HG02973 (cell line): ENCODE measurements around the gene SYS1.

Experiments used
- ATAC-seq: cut with Tn5 transposase; IDR thresholded peaks from one replicate; pipeline ENCODE4 v1.9.1; 2021; ENCODE audit warnings: moderate library complexity; ENCODE audit not compliant: unreplicated experiment

Gene SYS1

DNA sequence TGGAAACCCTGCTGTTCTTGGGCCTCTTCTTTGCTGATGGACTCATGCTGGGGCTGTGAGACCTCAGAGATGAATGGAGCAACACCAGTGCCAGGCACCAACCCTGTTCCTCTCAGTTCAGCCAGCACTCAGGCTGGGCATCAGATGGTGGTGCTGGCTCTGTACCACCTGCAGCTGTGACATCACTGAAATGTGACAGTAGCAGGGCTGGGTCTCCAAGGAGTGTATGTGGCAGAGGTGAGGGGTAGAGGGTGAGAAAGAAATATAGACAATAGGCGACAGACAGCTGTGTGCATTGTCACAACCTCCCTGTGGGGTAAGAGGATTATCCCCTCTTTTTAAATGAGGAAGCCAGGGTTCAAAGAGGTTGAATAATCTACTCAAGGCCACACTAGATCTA is 15.2 kb downstream of the SYS1 start, which contains the start of gene TP53TG5:
TP53TG5 (minus strand) TSS at position 135 of the 400 bp plus-strand sequence; CDS start at position 46, 89 bp downstream.
- ATAC-seq, result no peak

GRCh38 chr20:45387274-45387673 is 24.3 kb downstream of the SYS1 start:
- ATAC-seq, result no peak

GRCh38 chr20:45390931-45391330 is 28.0 kb downstream of the SYS1 start:
- ATAC-seq, result no peak

DNA sequence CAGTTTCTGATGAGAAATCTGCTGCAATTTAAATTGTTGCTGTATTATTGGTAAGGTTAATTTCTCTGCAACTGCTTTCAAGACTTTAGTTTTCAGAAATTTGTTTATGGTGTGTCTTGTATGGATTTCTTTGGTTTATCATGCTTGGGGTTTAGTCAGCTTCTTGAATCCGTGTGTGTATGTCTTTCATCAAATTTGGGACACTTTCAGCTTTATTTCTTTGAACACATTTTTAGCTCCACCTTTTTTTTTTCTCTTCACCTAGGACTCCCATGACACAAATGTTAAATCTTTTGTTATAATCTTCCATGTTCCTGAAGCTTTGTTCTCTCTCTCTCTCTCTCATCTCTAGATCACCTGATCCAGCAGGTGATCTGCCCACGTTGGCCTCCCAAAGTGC is 28.6 kb downstream of the SYS1 start:
- no peak for ATAC-seq

DNA sequence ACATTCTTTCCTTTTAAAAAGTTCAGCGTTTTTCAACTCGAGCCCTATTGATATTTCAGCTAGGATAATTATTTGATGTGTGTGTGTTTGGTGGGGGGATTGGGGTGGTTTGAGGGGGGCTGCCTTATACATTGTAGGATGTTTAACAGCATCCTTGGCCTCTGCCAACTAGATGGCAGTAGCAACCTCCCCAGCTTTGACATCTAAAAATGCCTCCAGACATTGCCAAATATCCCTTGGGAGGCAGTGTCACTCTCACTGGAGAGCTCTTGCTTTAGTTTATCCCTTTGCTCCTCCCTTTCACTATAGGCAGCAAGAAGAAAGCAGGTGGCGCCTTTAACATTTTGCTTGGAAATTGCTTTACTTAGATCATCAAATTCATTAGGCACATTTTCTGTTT is 29.8 kb downstream of the SYS1 start:
- no peak for ATAC-seq

DNA sequence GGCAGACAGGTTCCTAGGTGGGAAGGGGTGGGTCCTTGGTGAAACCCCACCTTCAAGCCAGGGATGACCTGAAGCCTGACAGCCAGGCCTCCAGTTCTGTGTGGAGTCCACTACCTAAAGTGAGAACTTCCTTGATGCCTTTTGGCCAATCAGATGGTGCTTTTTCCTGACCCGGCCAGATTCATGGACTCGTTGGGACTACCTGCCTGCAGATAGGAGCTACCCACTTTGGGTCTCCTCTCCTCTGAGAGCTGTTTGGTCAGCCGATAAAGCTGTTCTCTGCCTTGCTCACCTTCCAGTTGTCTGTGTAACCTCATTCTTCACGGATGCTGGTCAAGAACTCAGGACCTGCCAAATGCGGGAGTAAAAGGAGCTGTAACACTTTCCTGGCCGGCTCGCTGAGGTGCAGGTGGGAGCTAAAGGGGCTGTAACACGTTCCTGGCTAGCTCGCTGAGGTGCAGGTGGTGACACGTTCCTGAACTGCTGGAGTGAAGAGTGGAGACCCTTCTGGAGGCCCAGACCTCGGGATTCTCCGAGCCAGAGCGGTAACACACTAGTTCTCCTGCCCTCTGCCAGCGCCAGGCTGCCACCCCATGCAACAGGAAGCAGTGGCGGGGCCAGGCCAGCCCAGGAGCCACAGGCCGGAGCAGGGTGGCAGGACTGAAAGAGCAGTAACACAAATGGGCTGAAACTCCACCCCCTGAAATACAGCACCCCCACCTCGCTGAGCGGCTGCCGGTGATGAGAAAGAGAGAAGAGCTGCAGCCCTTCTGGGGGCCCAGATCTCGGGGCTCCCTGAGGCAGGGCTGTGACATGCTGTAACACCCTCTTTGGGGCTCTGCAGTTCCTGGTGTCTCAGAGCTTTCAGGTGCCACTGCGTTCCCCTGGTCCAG is 31.5 kb downstream of the SYS1 start:
- ATAC-seq, result no peak

- ATAC-seq, result no peak
Observed at GRCh38 chr20:45395114-45395415, 32.1 kb downstream of the SYS1 start.

DNA sequence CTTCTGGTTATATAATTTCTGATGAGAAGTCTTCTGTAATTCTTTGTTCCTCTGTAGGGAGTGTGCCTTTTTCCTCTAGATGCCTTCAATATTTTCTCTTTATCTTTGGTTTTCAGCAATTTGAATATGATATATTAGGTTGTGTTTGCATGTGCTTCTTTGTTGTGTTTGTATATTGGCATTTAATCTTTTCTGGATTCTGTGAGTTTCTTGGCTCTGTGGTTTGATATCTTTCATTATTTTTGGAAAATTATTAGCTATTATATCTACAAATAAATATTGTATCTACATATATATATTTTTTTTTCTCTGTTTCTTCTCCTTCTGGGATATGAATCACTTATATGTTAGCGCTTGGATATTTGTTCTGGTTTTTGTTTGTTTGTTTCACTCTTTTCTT is 36.1 kb downstream of the SYS1 start:
- ATAC-seq, result no peak

DNA sequence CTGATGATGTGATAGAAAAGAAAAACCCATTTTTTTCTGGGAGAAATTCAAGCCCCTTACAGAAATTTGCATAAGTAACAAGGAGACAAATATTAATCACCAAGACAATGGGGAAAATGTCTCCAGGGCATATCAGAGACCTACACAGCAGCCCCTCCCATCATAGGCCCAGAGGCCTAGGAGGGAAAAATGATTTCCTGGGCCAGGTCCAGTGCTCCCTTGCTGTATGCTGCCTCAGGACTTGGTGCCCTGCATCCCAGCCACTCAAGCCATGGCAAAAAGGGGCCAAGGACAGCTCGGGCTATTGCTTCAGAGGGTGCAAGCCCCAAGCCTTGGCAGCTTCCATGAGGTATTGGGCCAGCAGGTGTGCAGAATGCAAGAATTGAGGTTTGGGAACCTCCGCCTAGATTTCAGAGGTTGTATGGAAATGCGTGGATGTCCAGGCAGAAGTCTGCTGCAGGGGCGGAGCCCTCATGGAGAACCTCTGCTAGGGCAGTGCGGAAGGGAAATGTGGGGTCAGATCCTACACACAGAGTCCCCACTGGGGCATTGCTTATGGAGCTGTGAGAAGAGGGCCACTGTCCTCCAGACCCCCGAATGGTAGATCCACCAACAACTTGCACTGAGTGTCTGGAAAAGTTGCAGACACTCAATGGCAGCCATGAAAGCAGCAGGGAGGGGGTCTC is 37.5 kb downstream of the SYS1 start:
- ATAC-seq, result no peak

DNA sequence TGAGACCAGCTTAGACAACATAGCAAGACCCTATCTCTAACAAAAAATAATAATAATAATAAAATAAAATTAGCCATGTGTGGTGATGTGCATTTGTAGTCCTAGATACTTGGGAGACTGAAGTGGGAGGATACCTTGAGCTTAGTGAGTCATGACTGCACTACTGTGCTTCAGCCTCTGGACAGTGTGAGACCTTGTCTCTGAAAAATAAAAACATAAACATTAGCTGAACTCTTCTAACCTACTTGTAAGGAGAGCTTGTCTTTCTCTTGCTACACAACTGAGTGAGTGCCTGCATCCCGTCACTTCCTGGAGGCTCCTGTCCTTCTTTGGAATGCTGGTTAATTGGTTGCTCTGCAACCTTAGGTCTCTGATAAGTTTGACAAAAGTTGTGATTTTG is 40.0 kb downstream of the SYS1 start:
- no peak for ATAC-seq

DNA sequence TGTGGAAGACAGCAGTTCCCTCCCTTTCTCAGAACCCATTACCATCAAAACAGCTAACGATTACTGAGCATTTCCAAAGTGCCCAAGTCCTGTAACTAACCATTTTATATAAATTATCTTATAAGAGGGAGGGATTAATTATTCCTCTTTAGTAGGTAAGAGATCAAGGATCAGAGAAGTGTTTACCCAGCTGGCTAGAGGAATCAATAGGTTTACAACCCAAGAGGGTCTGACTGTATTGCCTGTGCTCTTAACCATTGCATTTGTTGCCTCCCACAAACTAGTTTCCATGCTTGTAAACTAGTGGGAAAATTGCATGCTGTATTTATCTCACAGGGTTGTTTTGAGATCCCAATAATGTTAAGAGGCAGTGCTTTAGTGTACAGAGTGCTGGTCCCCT is 41.5 kb downstream of the SYS1 start:
- ATAC-seq, result no peak

DNA sequence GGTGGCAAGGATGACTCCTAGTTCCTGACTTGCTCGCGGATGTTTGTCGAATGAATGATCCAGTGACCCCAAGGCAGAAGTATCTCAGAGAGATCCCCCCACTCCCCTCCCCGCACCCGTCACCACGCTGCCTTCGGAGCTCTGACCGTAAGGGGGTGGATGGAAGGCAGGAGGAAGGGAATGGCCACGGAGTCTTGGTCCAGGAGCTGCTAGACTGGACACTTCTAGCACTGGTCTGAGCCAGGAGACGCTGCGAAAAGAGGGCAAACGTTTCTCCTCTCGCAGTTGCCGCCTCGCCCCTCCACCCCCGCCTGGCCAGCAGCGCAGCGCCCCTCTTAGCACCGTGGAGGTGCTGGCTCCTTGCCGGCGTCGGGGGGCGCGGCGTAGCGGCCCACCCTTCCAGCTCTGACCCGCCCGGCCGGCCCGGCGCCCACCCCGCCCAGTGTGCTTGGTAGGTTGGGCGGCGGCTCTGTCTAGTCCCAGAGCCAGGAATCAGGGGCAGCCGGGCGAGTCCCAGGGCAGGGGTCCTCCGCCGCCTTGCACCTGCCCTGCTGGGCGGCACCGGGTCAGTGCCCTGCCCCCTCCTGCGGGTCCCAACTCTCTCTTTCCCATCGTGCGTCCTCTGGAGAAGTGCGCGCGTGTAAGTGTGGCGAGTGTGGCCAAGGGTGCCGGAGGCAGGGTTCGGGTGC is 42.8 kb downstream of the SYS1 start:
- ATAC-seq, result no peak

DNA sequence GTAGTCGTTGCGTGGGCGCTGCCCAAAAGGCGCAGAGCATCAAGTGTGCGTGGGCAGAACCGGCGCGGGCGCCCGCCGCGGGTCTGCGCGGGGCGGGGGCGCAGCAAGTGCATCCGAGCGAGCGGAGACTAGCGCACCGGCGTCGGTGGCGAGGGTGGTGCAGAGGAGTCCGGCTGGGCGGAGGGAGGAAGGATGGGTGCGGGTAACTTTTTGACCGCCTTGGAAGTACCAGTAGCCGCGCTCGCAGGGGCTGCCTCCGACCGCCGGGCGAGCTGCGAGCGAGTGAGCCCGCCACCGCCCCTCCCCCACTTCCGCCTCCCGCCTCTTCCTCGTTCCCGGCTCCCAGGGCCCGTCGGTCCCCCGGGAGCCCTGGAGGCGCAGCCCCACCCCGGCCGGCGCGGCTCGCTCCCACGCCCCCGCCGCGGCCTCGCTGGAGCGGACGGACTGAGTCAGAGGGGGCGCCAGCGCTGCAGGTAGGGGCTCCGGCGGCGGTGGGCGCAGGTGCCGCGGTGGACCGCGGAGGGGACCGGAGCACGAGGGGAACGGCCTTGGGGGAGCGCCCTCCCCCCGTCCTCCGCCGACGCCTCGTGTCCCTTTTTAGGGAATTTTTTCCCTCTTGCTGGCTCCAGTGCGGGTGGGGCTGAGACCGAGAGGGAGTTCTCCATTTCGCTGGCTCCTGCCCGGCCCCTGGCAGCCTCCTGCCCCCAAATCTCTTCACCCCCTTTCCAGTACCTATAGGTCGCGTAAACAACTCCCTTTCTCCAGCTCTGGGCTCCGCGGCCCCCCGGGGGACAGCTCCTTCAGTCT is 43.5 kb downstream of the SYS1 start:
- no peak for ATAC-seq

GRCh38 chr20:45407067-45407745 is 44.2 kb downstream of the SYS1 start:
- ATAC-seq, result no peak

DNA sequence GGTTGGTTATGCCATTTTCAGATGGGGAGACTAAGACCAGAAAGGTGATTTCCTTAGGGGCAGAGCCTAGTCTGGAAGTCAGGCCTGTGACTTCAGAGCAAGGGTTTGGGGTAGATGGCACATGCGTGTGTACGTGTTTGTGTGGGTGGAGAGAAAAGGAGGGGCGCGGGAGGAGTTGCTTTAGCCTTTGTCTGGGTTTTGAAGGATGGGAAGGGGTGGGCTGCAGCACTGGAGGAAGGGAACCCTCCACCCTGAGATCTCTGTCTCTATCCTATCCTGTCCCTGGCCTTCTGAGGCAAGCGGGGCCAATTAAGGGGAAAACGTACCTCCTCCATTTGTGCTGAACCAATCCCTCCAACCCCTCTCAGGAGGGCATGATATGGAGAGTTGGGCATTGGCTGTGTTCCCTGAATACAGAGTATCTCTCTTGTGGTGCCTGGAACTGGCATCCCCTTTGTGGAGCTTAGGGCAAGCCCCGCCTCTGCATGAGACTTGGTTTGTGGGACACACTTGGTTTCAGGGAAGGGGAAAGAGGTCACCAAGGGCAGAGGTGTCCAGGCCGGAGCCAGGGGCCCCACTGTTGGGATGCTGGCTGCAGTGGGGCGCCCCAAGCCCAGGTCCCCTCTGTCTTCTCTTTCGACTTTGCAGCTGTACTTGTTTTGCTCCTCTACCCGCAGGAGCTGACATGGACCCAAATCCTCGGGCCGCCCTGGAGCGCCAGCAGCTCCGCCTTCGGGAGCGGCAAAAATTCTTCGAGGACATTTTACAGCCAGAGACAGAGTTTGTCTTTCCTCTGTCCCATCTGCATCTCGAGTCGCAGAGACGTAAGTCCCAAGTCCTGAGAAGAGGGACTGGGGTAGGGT is 45.1 kb downstream of the SYS1 start, which contains the start of gene DBNDD2:
DBNDD2 (plus strand) TSS at position 507 of the 863 bp plus-strand sequence; CDS start at position 686, 179 bp downstream.
- no peak for ATAC-seq

DNA sequence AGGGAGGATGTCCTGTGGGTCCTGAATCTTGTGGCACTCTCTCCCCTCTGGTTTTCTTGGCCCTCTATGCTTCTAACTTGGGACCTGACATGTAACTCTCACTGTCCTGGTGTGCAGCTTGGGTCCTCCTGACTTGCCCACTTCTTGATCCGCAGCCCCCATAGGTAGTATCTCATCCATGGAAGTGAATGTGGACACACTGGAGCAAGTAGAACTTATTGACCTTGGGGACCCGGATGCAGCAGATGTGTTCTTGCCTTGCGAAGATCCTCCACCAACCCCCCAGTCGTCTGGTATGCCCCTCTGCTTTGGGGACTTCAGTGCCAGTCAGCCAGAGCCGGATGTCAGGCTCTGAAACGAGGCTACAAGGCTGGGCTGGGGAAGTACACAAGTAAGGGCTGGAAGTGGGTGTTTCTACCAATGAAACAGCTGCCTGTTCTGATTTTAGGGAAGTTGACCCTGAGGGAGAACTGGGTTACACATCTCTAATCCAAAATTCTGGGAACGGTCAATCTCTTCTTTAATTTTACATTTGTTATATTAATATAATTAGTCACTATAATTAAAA is 45.8 kb downstream of the SYS1 start:
- ATAC-seq, result no peak

- ATAC-seq, result no peak
Observed at GRCh38 chr20:45409521-45410272, 46.7 kb downstream of the SYS1 start.

DNA sequence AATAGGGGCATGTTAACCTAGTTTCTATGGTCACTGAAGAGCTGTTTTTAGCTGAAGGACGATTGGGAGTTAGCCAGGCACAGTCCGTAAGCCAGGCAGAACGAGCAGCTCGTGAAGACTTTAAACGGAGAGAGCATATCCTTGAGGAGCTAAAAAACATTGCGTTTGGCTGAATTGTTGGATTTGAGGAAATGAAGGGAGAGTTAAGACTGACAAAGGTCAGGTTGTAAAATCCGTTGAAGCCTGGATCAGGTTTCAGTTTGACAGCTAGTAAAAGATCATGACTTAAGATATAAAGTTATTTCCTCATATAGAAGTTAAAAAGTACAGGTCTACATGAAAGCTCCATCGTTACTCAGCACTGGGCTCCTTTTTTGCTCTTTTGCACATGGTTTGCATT is 47.9 kb downstream of the SYS1 start:
- no peak for ATAC-seq
